Amygdala (tissue), 56 donors: ENCODE measurements around the gene MMRN2.
"Not testable (repeated sequence)": the region's sequence is repeated elsewhere in the genome, so short reads cannot be mapped to it uniquely, and the experiment has no call there.

ENCODE experiments used
- DNase-seq, 56 donors: peaks; one replicate each; lab custom pipeline; 2025; lab: John Stamatoyannopoulos, UW

The MMRN2 gene

DNA sequence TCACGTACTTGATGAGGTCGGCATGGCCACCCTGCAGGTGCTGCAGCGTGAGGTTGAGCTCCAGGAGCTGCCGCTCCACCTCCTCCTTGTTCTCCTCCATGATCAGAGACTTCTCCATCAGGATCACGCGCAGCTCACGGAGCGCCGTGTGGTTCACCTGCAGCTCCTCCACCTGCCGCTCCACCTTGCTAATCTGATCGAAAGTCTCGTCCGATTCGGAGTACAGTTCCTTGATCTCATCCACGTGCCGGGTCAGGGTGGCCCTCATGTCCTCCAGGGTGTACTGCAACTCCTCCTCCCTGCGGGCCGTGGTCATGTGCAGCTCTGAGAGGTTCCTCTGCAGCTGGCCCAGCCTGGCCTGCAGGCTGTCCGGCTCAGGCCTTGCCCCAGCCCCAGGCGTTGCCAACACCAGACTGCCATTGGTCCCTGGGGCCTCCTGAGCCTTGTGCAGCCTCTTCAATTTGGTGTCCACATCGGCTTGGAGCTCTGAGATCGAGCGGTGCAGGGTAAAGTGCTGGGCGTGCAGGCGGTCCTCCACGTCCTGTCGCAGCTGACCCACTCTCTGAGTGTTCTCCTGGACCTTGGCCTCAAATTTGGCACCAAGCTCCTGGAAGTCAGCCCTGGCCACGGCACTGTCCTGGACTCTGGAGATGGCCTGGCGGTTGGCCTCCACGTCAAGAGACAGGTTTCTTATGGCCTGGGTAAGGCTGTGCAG lies 13.9 kb downstream of the MMRN2 start:
- no peak for DNase-seq

- no peak for DNase-seq
Observed at GRCh38 chr10:86942441-86943315, 14.7 kb downstream of the MMRN2 start.

DNA sequence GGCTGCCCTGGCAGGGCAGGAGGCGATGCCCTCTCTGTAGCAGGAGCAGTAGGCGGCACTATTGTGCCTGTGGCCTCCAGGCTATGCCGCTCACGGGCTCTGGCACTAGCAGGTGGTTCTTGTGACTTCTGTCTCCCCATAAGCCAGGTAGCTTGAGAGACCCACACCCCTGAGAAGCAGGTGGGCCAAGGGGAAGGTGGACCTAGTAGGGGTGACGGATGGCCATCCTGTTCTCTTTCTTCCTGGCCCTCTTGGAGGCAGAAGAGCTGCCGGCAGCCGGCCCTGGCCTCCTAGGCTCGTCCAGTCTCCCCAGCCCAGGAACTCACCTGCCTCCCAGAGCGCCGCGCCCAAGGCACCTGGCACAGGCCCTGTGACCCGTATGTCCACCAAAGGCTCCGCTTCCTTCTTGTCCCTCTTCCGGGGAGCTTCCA lies 15.4 kb downstream of the MMRN2 start:
- no peak for DNase-seq

GRCh38 chr10:86941426-86941825 lies 16.0 kb downstream of the MMRN2 start:
- no peak for DNase-seq

- DNase-seq, result no peak
Observed at GRCh38 chr10:86940677-86941076, 16.7 kb downstream of the MMRN2 start.

- DNase-seq, result not testable (repeated sequence)
Observed at GRCh38 chr10:86940076-86940475, 17.3 kb downstream of the MMRN2 start.

DNA sequence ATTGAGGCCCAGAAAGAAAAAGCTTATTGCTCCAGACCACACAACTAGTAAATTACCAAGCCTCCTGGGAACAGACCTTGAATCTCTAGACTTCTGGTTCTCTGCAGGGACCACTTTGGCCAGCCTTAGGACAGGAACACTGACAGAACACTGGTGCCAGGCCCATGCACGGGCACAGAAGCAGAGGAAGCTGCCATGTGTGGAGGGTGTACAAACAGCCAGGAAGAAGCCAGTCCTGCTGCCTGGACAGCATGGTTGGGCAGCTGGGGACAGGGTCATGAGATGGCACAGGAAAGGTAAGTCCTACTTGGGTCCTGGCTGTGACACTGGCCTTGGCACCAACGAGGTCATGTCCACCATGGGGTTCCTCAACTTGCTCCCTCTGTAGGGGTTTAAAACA lies 19.2 kb downstream of the MMRN2 start:
- no peak for DNase-seq

DNA sequence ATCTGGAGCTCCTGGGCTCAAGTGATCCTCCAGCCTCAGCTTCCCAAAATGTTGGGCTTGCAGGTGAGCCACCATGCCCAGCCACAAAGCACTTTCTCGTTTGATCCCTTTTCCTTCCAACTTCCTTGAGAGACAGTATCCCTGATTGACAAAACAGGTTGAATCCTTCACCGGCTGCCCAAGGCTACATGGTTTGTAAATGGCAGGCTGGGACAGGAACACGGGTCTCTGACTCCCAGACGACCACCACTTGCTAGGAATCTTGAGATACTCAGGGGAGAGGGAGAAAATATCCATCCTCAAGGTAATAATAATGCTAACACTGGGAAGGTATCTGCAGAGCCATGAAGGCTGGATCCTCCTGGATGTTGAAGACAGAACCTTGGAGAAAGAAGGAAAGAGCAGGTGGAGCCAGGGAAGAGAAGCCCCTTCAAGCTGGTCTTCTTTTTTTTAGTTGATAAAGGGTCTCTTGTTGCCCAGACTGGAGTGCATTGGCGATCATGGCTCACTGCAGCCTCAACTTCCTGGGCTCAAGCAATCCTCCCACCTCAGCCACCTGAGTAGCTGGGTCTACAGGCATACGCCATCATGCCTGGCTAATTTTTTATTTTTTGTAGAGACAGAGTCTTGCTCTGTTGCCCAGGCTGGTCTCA lies 19.8 kb downstream of the MMRN2 start:
- no peak for DNase-seq

- no peak for DNase-seq
Observed at GRCh38 chr10:86936661-86937501, 20.5 kb downstream of the MMRN2 start.

DNA sequence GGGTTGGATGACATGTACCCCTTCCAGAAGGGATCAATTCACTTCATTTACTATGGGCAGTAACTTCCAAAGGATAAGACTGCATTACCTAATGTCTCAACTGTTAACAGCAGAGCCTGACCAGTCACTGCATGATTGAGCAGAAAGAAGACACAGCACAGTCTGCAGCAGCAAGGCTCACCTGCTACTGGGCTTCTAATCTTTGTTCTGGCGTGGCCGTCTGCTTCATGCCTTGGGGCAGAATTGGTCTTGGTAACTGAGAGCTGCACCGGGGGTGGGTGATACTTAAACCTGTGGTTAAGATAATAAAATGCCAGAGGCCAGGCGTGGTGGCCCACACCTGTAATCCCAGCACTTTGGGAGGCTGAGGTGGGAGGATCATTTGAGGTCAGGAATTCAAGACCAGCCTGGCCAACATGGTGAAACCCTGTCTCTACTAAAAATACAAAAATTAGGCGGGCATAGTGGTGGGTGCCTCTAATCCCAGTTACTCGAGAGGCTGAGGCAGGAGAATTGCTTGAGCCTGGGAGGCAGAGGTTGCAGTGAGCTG lies 23.2 kb downstream of the MMRN2 start:
- DNase-seq, result not testable (repeated sequence)

DNA sequence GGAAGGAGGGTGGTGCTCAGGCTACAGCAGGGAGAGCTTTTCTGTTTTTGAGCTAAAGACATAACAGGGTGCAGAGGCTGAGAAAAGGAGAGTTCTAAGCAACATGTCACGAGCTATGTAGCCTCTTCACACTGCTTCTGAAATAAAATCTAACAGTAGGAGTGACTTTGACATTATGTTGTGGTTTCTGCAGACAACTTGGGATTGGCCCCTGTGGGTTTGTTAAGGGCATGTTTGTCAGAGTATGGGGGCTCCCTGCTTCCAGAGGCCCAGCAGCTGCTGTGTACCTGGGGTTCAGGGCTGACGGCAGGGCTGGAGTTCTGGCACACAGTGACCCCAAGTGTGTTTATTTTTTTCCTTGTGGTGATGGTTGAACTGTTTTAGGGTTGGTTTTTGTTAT lies 24.7 kb downstream of the MMRN2 start:
- no peak for DNase-seq

DNA sequence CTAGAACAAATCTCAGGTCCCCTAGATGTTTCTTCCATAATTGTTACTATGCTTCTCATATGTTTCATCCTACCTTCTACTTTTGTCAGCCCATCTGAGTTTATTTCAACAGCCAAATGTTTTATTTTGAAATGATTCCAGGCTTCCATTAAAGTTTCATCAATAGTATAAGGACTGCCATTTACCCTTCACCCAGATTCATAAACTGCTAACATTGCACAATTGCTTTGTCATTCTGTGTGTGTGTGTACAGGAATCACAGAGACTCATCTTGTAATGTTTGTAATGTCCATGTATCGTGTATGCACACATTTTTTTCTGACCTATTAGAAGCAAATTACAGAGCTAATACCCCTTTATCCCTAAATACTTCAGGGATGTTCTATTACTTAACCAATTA lies 25.5 kb downstream of the MMRN2 start:
- no peak for DNase-seq

DNA sequence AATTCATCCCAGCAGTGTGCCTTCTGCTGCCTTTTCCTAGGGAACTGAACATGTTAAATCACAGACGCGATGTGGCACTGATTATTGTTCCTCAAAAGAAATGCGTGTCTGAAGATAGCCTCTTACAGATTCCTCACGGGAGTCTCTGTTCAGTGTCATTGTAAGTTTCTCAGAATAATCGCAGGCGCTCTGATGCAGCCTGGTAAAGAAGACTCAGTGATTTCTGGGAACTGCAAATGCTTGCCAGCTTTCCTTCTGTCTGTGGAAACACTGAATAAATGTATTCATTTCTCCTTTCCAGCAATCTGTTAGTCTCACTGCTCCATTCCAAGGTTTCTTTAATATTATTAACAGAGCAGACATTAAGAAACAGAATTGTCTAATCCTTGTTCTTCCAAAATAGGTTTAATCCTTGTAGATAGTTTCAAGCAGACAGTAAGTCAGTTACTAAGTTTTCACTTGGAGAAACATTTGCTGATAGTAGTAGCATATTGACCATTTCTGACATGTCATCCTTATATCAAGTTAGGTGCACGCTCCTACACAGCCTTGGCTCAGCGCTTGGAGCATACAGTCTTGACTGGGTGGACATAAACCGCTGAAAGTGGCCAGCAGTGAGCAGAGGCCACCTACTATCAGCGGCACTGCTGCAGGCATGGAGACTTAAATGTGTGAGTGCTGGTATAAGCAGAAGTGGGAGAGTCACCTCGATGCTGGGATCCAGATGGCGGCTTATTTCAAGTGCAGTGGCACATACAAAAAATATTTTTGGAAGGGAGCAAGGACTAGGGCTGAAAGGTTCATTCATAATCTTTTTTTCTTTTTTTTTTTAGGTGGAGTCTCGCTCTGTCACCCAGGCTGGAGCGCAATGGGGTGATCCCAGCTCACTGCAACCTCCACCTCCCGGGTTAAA lies 27.7 kb downstream of the MMRN2 start:
- no peak for DNase-seq

DNA sequence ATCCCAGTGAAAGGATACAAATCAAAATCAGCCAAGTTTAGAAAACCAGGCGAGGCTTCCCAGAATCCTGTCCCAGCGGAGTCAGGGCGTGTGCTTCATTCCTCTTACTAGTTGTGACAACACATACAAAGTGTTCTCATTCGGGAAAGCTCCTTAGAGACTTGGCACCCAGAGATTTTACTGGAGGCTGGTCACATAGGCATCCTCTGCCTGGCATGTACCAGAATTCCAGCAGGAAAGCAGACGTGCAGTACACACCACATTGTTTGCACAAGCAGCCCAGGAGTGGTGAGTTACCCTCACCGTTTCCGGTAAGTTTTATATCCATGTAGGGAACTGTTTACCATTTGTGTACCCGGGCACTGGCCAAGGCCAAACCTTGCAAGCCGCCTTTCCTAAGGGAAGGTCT lies 34.9 kb downstream of the MMRN2 start:
- DNase-seq, result no peak

DNA sequence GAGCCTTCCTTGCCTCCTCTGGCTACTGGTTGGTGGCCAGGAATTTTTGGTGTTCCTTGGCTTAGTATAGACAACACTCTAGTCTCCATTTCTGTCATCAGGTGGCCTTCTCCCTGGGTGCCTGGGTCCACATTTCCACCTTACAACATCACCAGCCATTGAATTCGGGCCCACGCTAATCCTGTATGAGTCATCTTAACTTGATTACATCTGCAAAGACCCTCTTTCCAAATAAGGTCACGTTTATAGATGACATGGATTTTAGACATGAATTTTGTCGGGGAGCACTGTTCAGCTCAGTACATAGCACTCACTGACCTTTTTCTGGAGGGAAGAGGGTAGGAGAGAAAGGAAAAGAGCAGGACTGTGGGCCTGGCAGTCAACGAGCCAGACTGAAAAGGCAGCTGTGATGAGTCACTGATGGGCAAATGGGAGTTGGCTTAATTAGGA lies 39.4 kb downstream of the MMRN2 start:
- DNase-seq, result no peak

- DNase-seq, result no peak
Observed at GRCh38 chr10:86914734-86915133, 42.7 kb downstream of the MMRN2 start.

GRCh38 chr10:86905429-86905828 lies 52.0 kb downstream of the MMRN2 start:
- DNase-seq, result peak in 1 of 56 donors; percentile 6

- DNase-seq, result no peak
Observed at GRCh38 chr10:86904600-86904999, 52.8 kb downstream of the MMRN2 start.

GRCh38 chr10:86900955-86901354 lies 56.5 kb downstream of the MMRN2 start:
- DNase-seq, result peak in 44 of 56 donors; percentile 4 to 77 (median 36)
